Activated CD4-positive, alpha-beta T cell treated with anti-CD3 and anti-CD28 coated beads, Interleukin-2, amount 10 ng/mL, durations not matched to agents 7 days and 5 days (primary cell): ENCODE results near the gene C16orf54. TPM values are rescaled to one million over a fixed set of nuclear protein-coding genes. Genes with fewer than 3 reads are reported as not detected.
"Not testable (repeated sequence)": the region's sequence is repeated elsewhere in the genome, so short reads cannot be mapped to it uniquely, and the experiment has no call there.

Experiments
- CTCF ChIA-PET: fragments of 350-600 bp; sonication (Branson Sonifier 250); formaldehyde crosslinking; loops from one replicate; lab custom pipeline; 2021; ENCODE audit warnings: antibody characterized with exemption; lab: Charles Lee
- POLR2A ChIA-PET: fragments of 350-600 bp; sonication (Branson Sonifier 250); formaldehyde crosslinking; loops from one replicate; lab custom pipeline; 2021; ENCODE audit warnings: antibody characterized with exemption; lab: Charles Lee
- DNase-seq: peaks from one replicate; pipeline ENCODE4 v3.0.0-alpha.2; 2020
- H3K27ac Mint-ChIP-seq: one replicate; pipeline ENCODE4 v1.8.0; 2021; ENCODE audit warnings: mild to moderate bottlenecking, moderate library complexity, mixed read lengths
- H3K27me3 Mint-ChIP-seq: one replicate; pipeline ENCODE4 v1.8.0; 2021; ENCODE audit warnings: mixed read lengths
- H3K36me3 Mint-ChIP-seq: one replicate; pipeline ENCODE4 v1.8.0; 2021; ENCODE audit warnings: low read depth, mixed read lengths
- H3K4me1 Mint-ChIP-seq: one replicate; pipeline ENCODE4 v1.8.0; 2021; ENCODE audit warnings: mixed read lengths
- H3K4me3 Mint-ChIP-seq: one replicate; pipeline ENCODE4 v1.8.0; 2021; ENCODE audit warnings: mild to moderate bottlenecking, moderate library complexity, mixed read lengths
- H3K9me3 Mint-ChIP-seq: one replicate; pipeline ENCODE4 v1.8.0; 2021; ENCODE audit warnings: mixed read lengths
- total RNA-seq, 2 experiments: library from RNA; stranded (reverse); gene quantifications; one replicate each; pipeline ENCODE4 v1.2.3, GENCODE V29; 2021

C16orf54 gene
- total RNA-seq, result 10 to 100 TPM; 88.3 to 92.3 TPM

DNA sequence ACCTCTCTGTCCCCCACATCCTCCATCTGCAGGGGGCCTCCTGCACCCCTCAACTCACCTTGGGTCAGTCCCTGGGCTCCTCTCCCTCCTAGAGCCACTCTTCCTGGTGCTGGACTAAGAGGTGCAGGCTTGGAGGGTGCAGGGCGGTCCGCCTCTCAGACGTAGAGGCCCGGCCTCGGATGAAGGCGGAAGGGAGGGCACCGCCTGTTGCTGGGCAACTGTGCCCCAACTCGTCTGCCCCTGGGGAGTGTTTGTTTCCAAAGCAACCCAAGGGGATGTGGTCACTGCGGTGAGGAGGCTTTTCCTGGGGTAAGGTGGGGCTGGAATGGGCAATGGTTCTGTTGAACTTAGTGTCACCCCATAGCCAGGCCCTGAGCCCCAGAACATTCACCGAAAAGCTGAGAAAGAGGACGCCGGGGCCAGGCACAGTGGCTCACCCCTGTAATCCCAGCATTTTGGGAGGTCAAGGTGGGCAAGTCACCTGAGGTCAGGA, at the start of gene C16orf54:
Gene C16orf54, minus strand, starts transcription at position 138 of the 493 bp plus-strand sequence. CDS start 1,039 bp downstream, outside the sequence.
- DNase-seq, result peak; percentile 99
- ChIA-PET CTCF (interaction anchor here (1.1 to 1.2 kb wide), 2 partner anchors 9 to 39 kb away, joined by 4 to 5 read pairs; no protein-coding TSS in a partner anchor), POLR2A (no interaction called here)
- peaks cover 59% of the 10 kb centered on the region for H3K36me3 Mint-ChIP-seq
- no peaks in the 10 kb centered on the region for H3K9me3 Mint-ChIP-seq
- no peaks in the 10 kb centered on the region for H3K27me3 Mint-ChIP-seq
- H3K4me3 Mint-ChIP-seq, result peak within 1 kb of the TSS; percentile 99
- H3K4me1 Mint-ChIP-seq, result peaks cover 69% of the 10 kb centered on the region
- H3K27ac Mint-ChIP-seq, result peak within 1 kb of the TSS; percentile 96

- H3K27me3 Mint-ChIP-seq, result no peaks in the 10 kb centered on the region
- ChIA-PET CTCF (interaction anchor here (1.0 to 2.0 kb wide), 4 partner anchors 9 to 21 kb away, joined by 3 to 6 read pairs (median 4); partner anchors contain the start of gene PAGR1), POLR2A (interaction anchor here (1.7 kb wide), 1 partner anchor 10 kb away, joined by 7 read pairs; no protein-coding TSS in a partner anchor)
- no peak for DNase-seq
- peaks cover 69% of the 10 kb centered on the region for H3K36me3 Mint-ChIP-seq
- no peak overlapping the region for H3K27ac Mint-ChIP-seq
- H3K4me1 Mint-ChIP-seq, result peaks cover 46% of the 10 kb centered on the region
- H3K4me3 Mint-ChIP-seq, result no peak overlapping the region
- no peaks in the 10 kb centered on the region for H3K9me3 Mint-ChIP-seq
Observed at GRCh38 chr16:29794231-29794710, 48.5 kb upstream of the C16orf54 start.

GRCh38 chr16:29793153-29793552, 47.4 kb upstream of the C16orf54 start:
- Mint-ChIP-seq H3K4me1 (peaks cover 49% of the 10 kb centered on the region), H3K27ac (peak overlapping the region; percentile 71), H3K36me3 (peaks cover 58% of the 10 kb centered on the region)
- CTCF ChIA-PET, result interaction anchor here (1.1 to 2.0 kb wide), 4 partner anchors 7 to 22 kb away, joined by 3 to 6 read pairs (median 4); partner anchors contain the start of gene PAGR1
- DNase-seq, H3K27me3 Mint-ChIP-seq, H3K9me3 Mint-ChIP-seq, H3K4me3 Mint-ChIP-seq: not testable (repeated sequence)
- POLR2A ChIA-PET, result interaction anchor here (0.7 kb wide), 1 partner anchor 357 kb away, joined by 3 read pairs; no protein-coding TSS in a partner anchor

DNA sequence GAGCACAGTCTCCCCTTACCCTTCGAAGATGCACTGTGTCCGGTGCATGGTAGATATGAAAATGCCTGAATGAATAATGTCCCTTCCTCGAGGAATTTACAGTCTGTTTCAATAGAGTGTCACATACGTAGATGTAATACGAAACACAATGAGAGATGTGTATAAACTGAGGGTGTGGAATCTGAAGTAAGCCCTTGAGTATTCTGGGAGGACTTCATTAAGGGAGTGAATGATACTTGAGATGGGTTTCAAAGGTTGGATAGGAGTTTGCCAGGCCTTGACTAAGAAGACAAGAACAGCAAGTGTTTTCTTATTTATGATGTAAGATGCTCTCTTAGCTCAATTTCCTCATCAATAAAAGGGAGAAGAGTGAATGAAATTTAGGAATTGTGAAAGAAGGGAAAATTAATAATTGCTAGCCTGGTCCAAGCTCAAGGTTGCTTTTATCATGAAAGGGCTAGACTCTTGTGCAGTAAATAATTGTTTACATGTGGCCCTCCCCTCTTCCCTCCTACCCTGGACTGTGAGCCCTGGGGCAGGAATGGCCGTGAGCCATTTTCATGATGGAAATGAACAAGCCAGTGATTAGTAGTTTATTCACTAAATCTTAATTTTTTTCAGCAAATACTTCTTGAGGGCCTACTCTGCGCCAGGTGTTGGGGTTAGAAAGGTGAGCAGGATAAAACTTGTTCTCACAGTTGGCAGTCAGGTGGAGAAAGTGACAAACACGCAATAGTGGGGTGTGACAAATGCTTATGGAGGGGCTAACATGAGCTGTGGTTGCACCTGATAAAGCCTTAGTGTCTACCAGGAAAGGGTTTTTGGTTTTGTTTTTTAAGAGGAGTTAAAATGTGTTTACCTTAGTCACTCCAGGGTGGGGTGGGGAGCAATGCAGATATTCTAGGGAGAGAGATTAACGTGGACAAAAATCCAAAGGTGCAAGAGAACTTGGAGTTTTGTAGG, 46.3 kb upstream of the C16orf54 start:
- Mint-ChIP-seq H3K4me3 (peak overlapping the region; percentile 99), H3K9me3 (no peaks in the 10 kb centered on the region), H3K4me1 (peaks cover 49% of the 10 kb centered on the region), H3K27me3 (no peaks in the 10 kb centered on the region), H3K36me3 (peaks cover 51% of the 10 kb centered on the region), H3K27ac (peak overlapping the region; percentile 98)
- CTCF ChIA-PET, result interaction anchor here (1.1 to 3.5 kb wide), 3 partner anchors 12 to 23 kb away, joined by 4 to 20 read pairs (median 5); partner anchors contain the start of gene PAGR1
- POLR2A ChIA-PET, result interaction anchor here (2.1 kb wide), 1 partner anchor 12 kb away, joined by 9 read pairs; no protein-coding TSS in a partner anchor
- DNase-seq, result no peak

GRCh38 chr16:29790949-29791844, 45.4 kb upstream of the C16orf54 start:
- H3K27me3 Mint-ChIP-seq, result no peaks in the 10 kb centered on the region
- peaks cover 49% of the 10 kb centered on the region for H3K4me1 Mint-ChIP-seq
- no peaks in the 10 kb centered on the region for H3K9me3 Mint-ChIP-seq
- no peak for DNase-seq
- peak overlapping the region; percentile 98 for H3K27ac Mint-ChIP-seq
- ChIA-PET POLR2A (interaction anchor here (0.6 to 2.1 kb wide), 3 partner anchors 13 to 29 kb away, joined by 3 to 9 read pairs (median 9); no protein-coding TSS in a partner anchor), CTCF (interaction anchor here (0.5 to 3.5 kb wide), 29 partner anchors 7 to 301 kb away, joined by 3 to 46 read pairs (median 4); partner anchors contain the start of genes MVP, PAGR1, TBX6 and TMEM219)
- peaks cover 42% of the 10 kb centered on the region for H3K36me3 Mint-ChIP-seq
- peak overlapping the region; percentile 99 for H3K4me3 Mint-ChIP-seq

- Mint-ChIP-seq H3K9me3 (no peaks in the 10 kb centered on the region), H3K36me3 (peaks cover 35% of the 10 kb centered on the region), H3K4me1 (peaks cover 50% of the 10 kb centered on the region), H3K4me3 (peak within 1 kb of the TSS; percentile 99), H3K27me3 (no peaks in the 10 kb centered on the region), H3K27ac (peak within 1 kb of the TSS; percentile 98)
- ChIA-PET POLR2A (interaction anchor here (0.6 to 2.1 kb wide), 4 partner anchors 14 to 28 kb away, joined by 3 to 9 read pairs (median 6); no protein-coding TSS in a partner anchor), CTCF (interaction anchor here (0.5 to 3.5 kb wide), 37 partner anchors 8 to 301 kb away, joined by 3 to 46 read pairs (median 4); partner anchors contain the start of genes MVP, PAGR1, TBX6 and TMEM219)
- DNase-seq, result peak; percentile 100
Observed at GRCh38 chr16:29790183-29790948, 44.6 kb upstream of the C16orf54 start, which contains the start of gene KIF22. TSS of gene KIF22 (plus strand) at chr16:29790751. CDS start at chr16:29790760, 9 bp downstream.

- no peaks in the 10 kb centered on the region for H3K9me3 Mint-ChIP-seq
- H3K27ac Mint-ChIP-seq, result peak overlapping the region; percentile 98
- H3K36me3 Mint-ChIP-seq, result peaks cover 30% of the 10 kb centered on the region
- peak overlapping the region; percentile 99 for H3K4me3 Mint-ChIP-seq
- ChIA-PET CTCF (interaction anchor here (0.5 to 3.5 kb wide), 28 partner anchors 9 to 302 kb away, joined by 3 to 46 read pairs (median 4); partner anchors contain the start of genes MVP, PAGR1, TBX6 and TMEM219), POLR2A (interaction anchor here (0.6 to 2.1 kb wide), 4 partner anchors 15 to 88 kb away, joined by 3 to 9 read pairs (median 6); no protein-coding TSS in a partner anchor)
- no peak for DNase-seq
- peaks cover 50% of the 10 kb centered on the region for H3K4me1 Mint-ChIP-seq
- no peaks in the 10 kb centered on the region for H3K27me3 Mint-ChIP-seq
Observed at GRCh38 chr16:29789775-29790182, 44.0 kb upstream of the C16orf54 start.

- H3K9me3 Mint-ChIP-seq, POLR2A ChIA-PET, H3K27me3 Mint-ChIP-seq, H3K4me3 Mint-ChIP-seq, DNase-seq: not testable (repeated sequence)
- CTCF ChIA-PET, result interaction anchor here (0.6 to 1.7 kb wide), 2 partner anchors 17 to 141 kb away, joined by 3 to 5 read pairs; no protein-coding TSS in a partner anchor
- Mint-ChIP-seq H3K4me1 (peaks cover 38% of the 10 kb centered on the region), H3K27ac (peak overlapping the region; percentile 54), H3K36me3 (peaks cover 13% of the 10 kb centered on the region)
Observed at GRCh38 chr16:29787155-29787554, 41.4 kb upstream of the C16orf54 start.

DNA sequence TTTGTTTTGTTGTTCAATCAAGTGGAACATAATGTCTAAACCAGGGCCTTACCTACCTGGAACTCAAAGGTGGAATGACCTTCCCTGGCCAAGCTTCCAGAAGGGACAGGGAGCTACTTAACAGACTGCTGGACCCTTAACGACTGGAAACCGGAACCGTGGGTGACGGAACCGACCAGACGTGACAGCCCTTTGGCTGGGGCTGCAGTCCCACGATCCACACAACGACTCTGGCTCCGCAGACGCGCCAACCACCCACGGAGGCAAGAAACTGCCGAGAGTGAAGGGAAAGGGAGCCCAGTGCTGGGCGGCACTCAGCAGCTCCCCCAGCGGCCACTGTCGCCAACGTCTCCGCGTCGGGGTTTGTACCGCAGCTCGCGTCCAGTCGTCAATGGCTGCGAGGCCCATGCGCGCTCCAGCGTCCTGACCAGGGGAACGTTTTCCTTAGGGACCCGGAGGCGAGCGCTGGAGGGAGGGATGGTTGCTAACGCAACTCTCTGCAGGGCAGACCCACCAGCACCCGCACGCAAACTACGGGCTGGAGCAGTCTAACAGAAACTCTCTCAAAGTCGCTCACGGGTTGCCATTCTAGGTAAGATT, 39.2 kb upstream of the C16orf54 start:
- peaks cover 5% of the 10 kb centered on the region for H3K27me3 Mint-ChIP-seq
- DNase-seq, result peak; percentile 71
- ChIA-PET POLR2A (no interaction called here), CTCF (interaction anchor here (0.6 to 2.5 kb wide), 24 partner anchors 9 to 223 kb away, joined by 3 to 25 read pairs (median 4); partner anchors contain the start of genes C16orf54 and PAGR1)
- H3K36me3 Mint-ChIP-seq, result no peaks in the 10 kb centered on the region
- peak overlapping the region; percentile 80 for H3K27ac Mint-ChIP-seq
- peaks cover 4% of the 10 kb centered on the region for H3K9me3 Mint-ChIP-seq
- peaks cover 33% of the 10 kb centered on the region for H3K4me1 Mint-ChIP-seq
- no peak overlapping the region for H3K4me3 Mint-ChIP-seq

DNA sequence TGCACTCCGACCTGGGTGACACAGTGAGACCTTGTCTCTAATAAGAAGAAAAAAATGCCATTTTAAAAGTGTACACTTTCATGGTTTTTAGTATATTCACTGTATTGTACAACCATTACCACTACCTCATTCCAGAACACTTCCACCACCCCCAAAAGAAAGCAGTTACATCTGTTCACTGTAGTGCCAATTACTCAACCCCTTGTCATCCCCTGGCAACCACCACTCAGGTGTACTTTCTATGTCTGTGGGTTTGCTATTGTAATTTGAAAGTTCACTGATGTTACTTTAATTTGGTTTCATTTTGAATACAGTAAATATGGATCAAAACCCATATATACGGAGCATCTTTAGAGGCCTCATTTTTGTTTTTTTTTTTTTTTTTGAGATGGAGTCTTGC, 38.4 kb upstream of the C16orf54 start:
- peaks cover 5% of the 10 kb centered on the region for H3K27me3 Mint-ChIP-seq
- ChIA-PET CTCF (interaction anchor here (0.5 to 2.5 kb wide), 15 partner anchors 11 to 223 kb away, joined by 3 to 25 read pairs (median 5); partner anchors contain the start of gene C16orf54), POLR2A (no interaction called here)
- peak overlapping the region; percentile 80 for H3K27ac Mint-ChIP-seq
- no peak overlapping the region for H3K4me3 Mint-ChIP-seq
- H3K36me3 Mint-ChIP-seq, result no peaks in the 10 kb centered on the region
- peaks cover 28% of the 10 kb centered on the region for H3K4me1 Mint-ChIP-seq
- H3K9me3 Mint-ChIP-seq, result peaks cover 4% of the 10 kb centered on the region
- DNase-seq, result peak; percentile 48
